Subcutaneous adipose tissue (tissue), 4 donors: ENCODE measurements around the gene ATXN1. TPM values are rescaled to one million over a fixed set of nuclear protein-coding genes. Genes with fewer than 3 reads are reported as not detected.

Experiments used
- CTCF ChIP-seq: fragments of 450-650 bp; IDR thresholded peaks from one replicate; pipeline ENCODE4 v1.5.1; 2016; ENCODE audit warnings: low read depth, mild to moderate bottlenecking, control low read depth, antibody characterized with exemption, moderate library complexity
- total RNA-seq, 4 donors: library from RNA; depleted of rRNA; stranded (reverse); fragments of >200 nt; gene quantifications; one replicate each; pipeline ENCODE4 v1.1.0, GENCODE V29; 2016

Gene ATXN1
- total RNA-seq, 4 donors from 2014 or later: 27.1 to 35.6 (median 35.1) TPM

GRCh38 chr6:16717275-16717942, 43.9 kb downstream of the ATXN1 start:
- TF ChIP-seq CTCF: no peak

- TF ChIP-seq CTCF: no peak
These were observed 44.9 kb downstream of the ATXN1 start for GRCh38 chr6:16716321-16716858.

- no peak for TF ChIP-seq CTCF
These were observed 47.7 kb downstream of the ATXN1 start for GRCh38 chr6:16713597-16713996.

- no peak for TF ChIP-seq CTCF
These were observed 48.3 kb downstream of the ATXN1 start for GRCh38 chr6:16712931-16713484.

GRCh38 chr6:16712255-16712930, 48.9 kb downstream of the ATXN1 start:
- TF ChIP-seq CTCF: no peak

GRCh38 chr6:16711546-16712254, 49.6 kb downstream of the ATXN1 start:
- no peak for TF ChIP-seq CTCF
